ENCODE measurements around the gene HOXC10.

The HOXC10 gene

DNA sequence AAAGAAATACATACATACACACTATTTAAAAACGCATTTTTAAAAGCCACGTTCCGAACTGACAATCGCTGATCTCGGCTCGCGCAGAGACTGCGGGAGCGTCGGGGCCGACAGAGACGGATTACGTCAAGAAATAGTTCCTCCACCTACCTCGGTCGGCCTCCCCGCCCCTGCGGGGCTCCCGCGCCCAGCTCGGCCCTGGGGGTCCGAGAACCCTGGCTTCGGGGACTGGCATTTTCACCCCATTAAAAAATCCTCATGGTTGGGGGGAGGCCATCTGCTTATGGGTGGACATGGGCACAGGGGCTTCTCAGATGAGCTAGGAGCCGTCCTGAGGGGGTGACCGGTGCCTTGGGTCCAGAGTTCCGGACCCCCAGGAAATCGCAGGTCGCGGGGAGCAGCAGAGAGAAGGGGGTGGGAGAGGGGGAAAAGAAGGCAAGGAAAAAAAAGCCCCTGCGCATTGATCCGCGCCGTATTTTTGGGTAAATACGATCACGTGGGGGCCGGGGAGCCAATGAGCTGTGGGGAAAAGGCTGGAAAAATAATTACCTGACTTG is 14.7 kb downstream of the HOXC10 start:
- TF ChIP-seq, protein P1, sequence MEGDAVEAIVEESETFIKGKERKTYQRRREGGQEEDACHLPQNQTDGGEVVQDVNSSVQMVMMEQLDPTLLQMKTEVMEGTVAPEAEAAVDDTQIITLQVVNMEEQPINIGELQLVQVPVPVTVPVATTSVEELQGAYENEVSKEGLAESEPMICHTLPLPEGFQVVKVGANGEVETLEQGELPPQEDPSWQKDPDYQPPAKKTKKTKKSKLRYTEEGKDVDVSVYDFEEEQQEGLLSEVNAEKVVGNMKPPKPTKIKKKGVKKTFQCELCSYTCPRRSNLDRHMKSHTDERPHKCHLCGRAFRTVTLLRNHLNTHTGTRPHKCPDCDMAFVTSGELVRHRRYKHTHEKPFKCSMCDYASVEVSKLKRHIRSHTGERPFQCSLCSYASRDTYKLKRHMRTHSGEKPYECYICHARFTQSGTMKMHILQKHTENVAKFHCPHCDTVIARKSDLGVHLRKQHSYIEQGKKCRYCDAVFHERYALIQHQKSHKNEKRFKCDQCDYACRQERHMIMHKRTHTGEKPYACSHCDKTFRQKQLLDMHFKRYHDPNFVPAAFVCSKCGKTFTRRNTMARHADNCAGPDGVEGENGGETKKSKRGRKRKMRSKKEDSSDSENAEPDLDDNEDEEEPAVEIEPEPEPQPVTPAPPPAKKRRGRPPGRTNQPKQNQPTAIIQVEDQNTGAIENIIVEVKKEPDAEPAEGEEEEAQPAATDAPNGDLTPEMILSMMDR (IDR thresholded peaks at IDR 0.05; ENCODE audit: low read depth, low read length, missing control alignments): no peak
- no peak overlapping the region for H3K4me3 ChIP-seq (ENCODE audit: low read depth, low read length)
- in situ Hi-C loops (cut with HindIII; ENCODE audit: low sequenced_read_pairs): no loop called here
- DNase-seq (ENCODE audit: low read depth): no peak

GRCh38 chr12:54000116-54001114 is 15.5 kb downstream of the HOXC10 start, which contains the start of gene HOXC9:
HOXC9 (plus strand) TSS chr12:54000161; CDS start chr12:54000189, 28 bp downstream.
- H3K4me3 ChIP-seq (ENCODE audit: low read depth, low read length): no peak within 1 kb of the TSS
- no peak for DNase-seq (ENCODE audit: low read depth)
- in situ Hi-C loops (cut with HindIII; ENCODE audit: low sequenced_read_pairs): no loop called here
- TF ChIP-seq, protein P1 (IDR thresholded peaks at IDR 0.05; ENCODE audit: low read depth, low read length, missing control alignments): no peak

DNA sequence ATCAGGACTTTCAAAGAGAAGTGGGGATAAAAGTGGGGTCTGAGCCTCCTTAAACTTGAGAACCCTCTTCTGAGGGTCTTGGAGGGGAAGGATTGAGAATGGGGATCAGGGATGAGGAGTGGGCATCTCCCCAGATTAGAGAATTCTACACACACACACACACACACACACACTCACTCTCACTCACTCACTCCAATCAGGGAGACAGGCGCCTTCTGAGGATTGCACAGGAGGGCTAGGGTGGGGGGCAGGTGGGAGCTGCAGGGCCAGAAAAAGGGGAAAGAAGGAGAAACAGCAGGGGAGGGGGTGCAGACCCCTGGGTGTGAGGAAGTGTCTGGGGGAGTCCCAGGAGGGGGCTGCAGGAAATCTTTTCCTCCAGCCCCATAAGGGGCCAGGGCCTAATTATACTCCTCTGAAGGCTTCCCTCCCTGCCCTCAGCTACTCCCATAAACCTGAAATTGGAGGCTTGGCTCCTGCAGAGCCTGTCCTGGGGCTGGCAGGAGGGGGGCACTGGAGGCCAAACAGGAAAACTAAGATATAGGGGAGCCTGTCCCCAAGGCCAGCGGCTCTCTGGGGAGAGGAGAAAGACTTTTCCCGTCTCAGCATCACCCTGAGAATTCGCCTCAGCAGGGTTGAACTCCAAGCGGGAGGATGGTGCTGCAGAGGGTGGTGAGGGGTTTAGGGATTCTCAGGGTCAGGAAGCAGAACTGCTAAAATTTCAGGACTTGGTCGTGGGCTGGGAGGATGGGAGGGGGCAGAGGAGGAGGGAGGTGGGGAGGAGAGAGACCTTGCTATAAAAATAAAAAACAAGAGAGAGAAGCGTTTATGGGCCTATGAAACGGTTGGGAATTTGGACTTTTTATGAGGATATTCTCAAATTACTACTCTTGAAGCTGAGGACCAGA is 16.6 kb downstream of the HOXC10 start:
- in situ Hi-C loops (cut with HindIII; ENCODE audit: low sequenced_read_pairs): no loop called here
- DNase-seq (ENCODE audit: low read depth): no peak
- TF ChIP-seq, protein P1 (IDR thresholded peaks at IDR 0.05; ENCODE audit: low read depth, low read length, missing control alignments): no peak
- no peak overlapping the region for H3K4me3 ChIP-seq (ENCODE audit: low read depth, low read length)

DNA sequence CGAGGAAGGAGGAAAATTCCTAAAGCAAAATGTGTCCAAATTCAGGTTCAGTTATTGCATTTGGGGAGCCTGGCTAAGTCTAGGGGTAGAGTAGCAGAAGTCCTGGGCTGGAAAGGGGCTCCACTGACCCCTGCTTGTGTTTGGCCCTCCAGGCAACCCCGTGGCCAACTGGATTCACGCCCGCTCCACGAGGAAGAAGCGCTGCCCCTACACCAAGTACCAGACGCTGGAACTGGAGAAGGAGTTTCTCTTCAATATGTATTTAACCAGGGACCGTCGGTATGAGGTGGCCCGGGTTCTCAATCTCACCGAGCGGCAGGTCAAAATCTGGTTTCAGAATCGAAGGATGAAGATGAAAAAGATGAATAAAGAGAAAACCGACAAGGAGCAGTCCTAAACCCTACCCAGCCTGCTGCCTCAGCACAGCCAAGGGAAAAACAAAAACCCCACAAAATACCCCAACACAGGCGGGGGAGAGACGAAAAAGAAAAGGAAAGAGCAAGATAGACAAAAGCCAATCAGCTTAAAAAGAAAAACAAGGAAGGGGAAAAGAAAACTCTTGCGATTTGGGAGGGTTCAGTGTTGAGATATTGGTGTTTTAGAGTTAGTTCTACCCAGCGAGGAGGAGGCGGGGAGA is 17.4 kb downstream of the HOXC10 start:
- DNase-seq (ENCODE audit: low read depth): no peak
- H3K4me3 ChIP-seq (ENCODE audit: low read depth, low read length): no peak overlapping the region
- TF ChIP-seq, protein P1 (IDR thresholded peaks at IDR 0.05; ENCODE audit: low read depth, low read length, missing control alignments): no peak
- in situ Hi-C loops (cut with HindIII; ENCODE audit: low sequenced_read_pairs): no loop called here

DNA sequence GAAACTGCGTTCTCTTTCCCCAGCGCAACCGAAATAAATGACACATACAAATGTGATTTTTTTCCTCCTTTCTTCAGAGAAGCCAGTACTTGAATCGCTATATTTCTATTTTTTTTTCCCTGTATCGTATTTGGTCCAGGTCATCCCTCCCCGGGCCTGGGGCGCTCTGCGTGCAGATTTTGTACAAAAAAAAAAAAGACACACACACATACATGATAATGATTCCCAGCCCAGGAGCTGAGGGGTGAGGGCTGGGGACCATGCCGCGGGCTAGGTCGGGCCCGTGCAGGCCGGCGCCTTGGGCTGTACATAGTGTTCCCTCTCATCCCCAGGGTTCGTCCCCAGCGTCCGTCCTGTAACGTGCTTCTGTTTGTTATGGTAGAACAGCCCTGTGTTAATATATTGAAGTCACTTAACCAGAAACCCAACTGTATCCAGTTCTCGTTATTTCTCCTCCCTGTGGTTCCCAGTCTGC is 18.0 kb downstream of the HOXC10 start:
- in situ Hi-C loops (cut with HindIII; ENCODE audit: low sequenced_read_pairs): no loop called here
- no peak overlapping the region for H3K4me3 ChIP-seq (ENCODE audit: low read depth, low read length)
- DNase-seq (ENCODE audit: low read depth): no peak
- TF ChIP-seq, protein P1 (IDR thresholded peaks at IDR 0.05; ENCODE audit: low read depth, low read length, missing control alignments): no peak

Data from astrocyte of the cerebellum (primary cell).